Spleen (tissue), 7 donors: ENCODE data around the gene SREBF2.

Experiments
- POLR2A ChIP-seq, 3 donors: fragments of 450-650 bp; IDR thresholded peaks; one replicate each; pipeline ENCODE4 v1.5.1; 2017; ENCODE audit warnings: antibody characterized with exemption in 3 of 3, mild to moderate bottlenecking in 1 of 3
- TF ChIP-seq, protein P1 (sequence below), 11 experiments: fragments of 200-600 bp in 7 of 11; fragments of 450-650 bp in 4 of 11; sonication (generic) in 4 of 11; IDR thresholded peaks in 8 of 11; conservative IDR thresholded peaks in 3 of 11; 1 replicate in 7 of 11; 2 replicates in 4 of 11; pipeline versions ENCODE4 v1.4.0 to v1.8.0; 2016 to 2021; ENCODE audit warnings: antibody characterized with exemption in 11 of 11, inconsistent platforms in 4 of 11, mild to moderate bottlenecking in 1 of 11
- donor health status: DM: no; HTN: no; CAD: no; lungs with moderate emphysema.
- donor health status: DM: no; HTN: no; CAD: no.
- donor health status: DM: no; HTN: no; CAD: no.

DNA sequence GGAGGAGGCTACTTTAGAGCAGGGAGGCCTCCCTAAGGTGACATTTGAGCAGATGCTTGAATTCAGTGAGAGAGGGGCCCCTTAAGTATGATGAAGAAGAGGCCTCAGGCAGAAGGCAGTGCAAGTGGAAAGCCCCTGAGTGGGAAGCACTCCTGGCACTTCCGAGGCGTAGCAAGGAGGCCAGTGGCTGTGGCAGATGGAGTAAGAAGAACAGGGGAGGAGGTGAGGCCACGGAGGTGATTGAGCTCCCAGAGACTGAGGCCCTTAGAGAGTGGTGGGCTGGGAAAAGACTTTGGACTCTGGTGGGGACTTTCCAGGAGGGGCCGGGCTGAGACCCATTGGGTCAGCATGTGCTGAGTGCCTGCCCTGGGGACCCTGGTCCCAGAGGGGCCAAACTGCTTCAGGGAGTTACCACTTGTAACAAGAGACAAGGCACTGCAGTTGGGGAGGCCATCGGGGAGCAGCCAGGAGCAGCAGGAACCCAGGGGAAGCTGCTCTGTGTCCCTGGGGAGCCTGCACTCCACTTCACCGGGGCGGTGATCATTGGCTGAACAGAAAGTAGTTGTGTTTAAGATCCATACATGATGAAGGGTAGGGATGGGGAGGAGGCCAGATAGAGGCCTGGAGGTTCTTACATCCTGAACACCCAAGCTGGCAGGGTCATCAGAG lies 116.5 kb downstream of the SREBF2 start:
- TF ChIP-seq, protein P1, sequence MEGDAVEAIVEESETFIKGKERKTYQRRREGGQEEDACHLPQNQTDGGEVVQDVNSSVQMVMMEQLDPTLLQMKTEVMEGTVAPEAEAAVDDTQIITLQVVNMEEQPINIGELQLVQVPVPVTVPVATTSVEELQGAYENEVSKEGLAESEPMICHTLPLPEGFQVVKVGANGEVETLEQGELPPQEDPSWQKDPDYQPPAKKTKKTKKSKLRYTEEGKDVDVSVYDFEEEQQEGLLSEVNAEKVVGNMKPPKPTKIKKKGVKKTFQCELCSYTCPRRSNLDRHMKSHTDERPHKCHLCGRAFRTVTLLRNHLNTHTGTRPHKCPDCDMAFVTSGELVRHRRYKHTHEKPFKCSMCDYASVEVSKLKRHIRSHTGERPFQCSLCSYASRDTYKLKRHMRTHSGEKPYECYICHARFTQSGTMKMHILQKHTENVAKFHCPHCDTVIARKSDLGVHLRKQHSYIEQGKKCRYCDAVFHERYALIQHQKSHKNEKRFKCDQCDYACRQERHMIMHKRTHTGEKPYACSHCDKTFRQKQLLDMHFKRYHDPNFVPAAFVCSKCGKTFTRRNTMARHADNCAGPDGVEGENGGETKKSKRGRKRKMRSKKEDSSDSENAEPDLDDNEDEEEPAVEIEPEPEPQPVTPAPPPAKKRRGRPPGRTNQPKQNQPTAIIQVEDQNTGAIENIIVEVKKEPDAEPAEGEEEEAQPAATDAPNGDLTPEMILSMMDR (IDR thresholded peaks at IDR 0.05 in 8 of 11, conservative IDR thresholded peaks at IDR 0.05 in 3 of 11) = no peak
- TF ChIP-seq POLR2A (IDR thresholded peaks at IDR 0.05) = no peak
